Skeletal muscle tissue (tissue), 4 donors: ENCODE measurements around the gene MUC6. TPM values are rescaled to one million over a fixed set of nuclear protein-coding genes. Genes with fewer than 3 reads are reported as not detected.

Experiments used
- H3K27ac ChIP-seq: one replicate; pipeline ENCODE4 v1.7.0; 2013; ENCODE audit warnings: mild to moderate bottlenecking, low read depth, low read length, inconsistent platforms
- H3K27me3 ChIP-seq, 3 donors: one replicate each; pipeline ENCODE4 v1.7.0; 2013; ENCODE audit warnings: low read length in 3 of 3; ENCODE audit not compliant: control insufficient read depth in 3 of 3, insufficient read depth in 3 of 3
- H3K36me3 ChIP-seq, 3 donors: one replicate each; pipeline ENCODE4 v1.7.0; 2013; ENCODE audit warnings: low read length in 3 of 3; ENCODE audit not compliant: control insufficient read depth in 3 of 3, insufficient read depth in 3 of 3
- H3K4me1 ChIP-seq, 3 donors: one replicate each; pipeline ENCODE4 v1.7.0; 2013; ENCODE audit warnings: low read length in 3 of 3, mild to moderate bottlenecking in 3 of 3; ENCODE audit not compliant: control insufficient read depth in 3 of 3, insufficient read depth in 3 of 3
- H3K4me3 ChIP-seq, 3 donors: one replicate each; pipeline ENCODE4 v1.7.0; 2013; ENCODE audit warnings: low read length in 3 of 3
- H3K9ac ChIP-seq, 3 donors: one replicate each; pipeline ENCODE4 v1.7.0; 2013; ENCODE audit warnings: low read length in 3 of 3, mild to moderate bottlenecking in 3 of 3, moderate library complexity in 2 of 3, low read depth in 1 of 3
- H3K9me3 ChIP-seq, 3 donors: one replicate each; pipeline ENCODE4 v1.7.0; 2013; ENCODE audit warnings: low read length in 3 of 3; ENCODE audit not compliant: control insufficient read depth in 3 of 3
- total RNA-seq: library from RNA; depleted of rRNA; stranded (reverse); fragments of >200 nt; gene quantifications from one replicate; pipeline ENCODE4 v1.2.3, GENCODE V29; 2014
- donor health status: Osteomylitis.

MUC6 gene
- total RNA-seq, 1 donor from 2014 or later, result not detected

DNA sequence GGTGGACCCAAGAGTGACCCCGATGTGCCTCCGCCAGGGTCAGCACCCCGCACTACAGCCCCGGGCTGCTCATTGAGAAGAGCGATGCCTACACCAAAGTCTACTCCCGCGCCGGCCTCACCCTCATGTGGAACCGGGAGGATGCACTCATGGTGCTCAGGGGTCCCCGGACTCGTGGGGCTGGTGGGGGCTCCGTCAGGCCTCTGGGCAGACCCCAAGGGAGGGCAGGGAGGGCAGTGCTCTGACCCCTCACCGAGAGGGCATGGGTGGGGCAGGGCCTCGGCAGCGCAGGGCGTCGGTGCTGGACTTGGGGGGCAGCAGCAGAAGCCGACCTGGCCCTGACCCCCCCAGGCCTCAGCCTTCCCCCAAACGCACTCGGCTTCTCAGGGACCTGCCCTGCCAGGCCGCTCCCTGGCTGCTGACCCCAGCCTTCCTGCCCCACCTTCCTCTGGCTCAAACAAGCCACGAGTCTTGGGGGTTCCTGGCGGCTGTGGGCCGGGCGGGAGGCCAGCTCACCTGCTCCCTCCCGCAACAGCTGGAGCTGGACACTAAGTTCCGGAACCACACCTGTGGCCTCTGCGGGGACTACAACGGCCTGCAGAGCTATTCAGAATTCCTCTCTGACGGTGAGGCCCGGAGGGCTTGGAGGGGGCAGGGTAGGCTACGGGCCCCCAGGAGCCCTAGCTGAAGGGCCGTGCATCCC, 41.0 kb upstream of the MUC6 start:
- H3K36me3 ChIP-seq, result no peaks in the 10 kb centered on the region
- peaks cover 0 to 12% (median 1%) of the 10 kb centered on the region in 3 donors for H3K27me3 ChIP-seq
- H3K9me3 ChIP-seq, result no peaks in the 10 kb centered on the region
- no peak overlapping the region for H3K27ac ChIP-seq
- no peak overlapping the region for H3K9ac ChIP-seq
- H3K4me3 ChIP-seq, result no peak overlapping the region
- H3K4me1 ChIP-seq, result peaks cover 12 to 14% (median 13%) of the 10 kb centered on the region in 3 donors

DNA sequence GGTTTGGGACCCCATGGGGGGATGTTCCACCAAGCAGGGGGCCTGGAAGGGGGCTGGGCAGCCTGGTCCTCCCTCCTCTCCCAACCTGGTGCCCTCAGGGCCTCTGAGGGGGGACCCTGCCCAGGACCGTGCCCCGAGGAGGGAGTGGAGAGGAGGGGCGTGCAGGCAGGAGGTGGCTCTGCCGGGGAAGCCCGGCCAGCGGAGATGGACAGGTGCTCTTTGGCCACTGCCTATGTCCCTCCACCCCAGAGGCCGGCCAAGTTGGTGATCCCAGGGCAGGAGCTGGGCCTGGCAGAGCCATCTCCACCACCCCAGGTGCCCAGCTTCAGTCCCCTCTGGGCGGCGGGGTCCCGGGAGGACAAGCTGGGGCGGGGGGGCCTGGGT, 40.5 kb upstream of the MUC6 start:
- Histone ChIP-seq H3K27me3 (peaks cover 0 to 11% (median 0%) of the 10 kb centered on the region in 3 donors), H3K4me1 (peaks cover 13 to 15% (median 15%) of the 10 kb centered on the region in 3 donors), H3K9me3 (no peaks in the 10 kb centered on the region), H3K9ac (no peak overlapping the region), H3K27ac (no peak overlapping the region), H3K36me3 (no peaks in the 10 kb centered on the region), H3K4me3 (no peak overlapping the region)

DNA sequence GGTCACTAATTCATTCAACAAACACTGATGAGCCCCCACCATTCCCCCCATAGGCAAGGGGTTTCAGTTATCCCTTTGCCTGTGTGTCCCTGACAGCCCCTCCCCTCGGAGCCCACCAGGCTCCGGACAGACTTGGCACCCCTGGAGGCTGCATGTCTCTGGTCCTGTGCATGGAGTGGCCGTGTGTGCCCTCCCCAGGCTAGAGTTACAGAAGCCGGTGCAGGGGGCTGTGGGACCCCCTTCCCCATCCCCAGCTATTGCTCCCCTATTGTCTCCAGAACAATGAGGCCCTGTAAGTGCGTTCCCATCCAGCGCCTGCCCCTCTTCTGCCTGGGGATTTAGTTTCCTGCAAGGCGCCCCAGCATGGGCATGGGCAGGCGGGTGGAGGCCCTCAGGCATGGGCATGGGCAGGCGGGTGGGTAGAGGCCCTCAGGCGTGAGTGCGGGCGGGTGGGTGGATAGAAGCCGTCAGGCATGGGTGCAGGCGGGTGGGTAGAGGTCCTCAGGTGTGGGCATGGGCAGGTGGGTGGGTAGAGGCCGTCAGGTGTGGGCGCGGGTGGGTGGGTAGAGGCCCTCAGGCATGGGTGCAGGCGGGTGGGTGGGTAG, 39.6 kb upstream of the MUC6 start:
- no peak overlapping the region for H3K9ac ChIP-seq
- no peak overlapping the region for H3K27ac ChIP-seq

DNA sequence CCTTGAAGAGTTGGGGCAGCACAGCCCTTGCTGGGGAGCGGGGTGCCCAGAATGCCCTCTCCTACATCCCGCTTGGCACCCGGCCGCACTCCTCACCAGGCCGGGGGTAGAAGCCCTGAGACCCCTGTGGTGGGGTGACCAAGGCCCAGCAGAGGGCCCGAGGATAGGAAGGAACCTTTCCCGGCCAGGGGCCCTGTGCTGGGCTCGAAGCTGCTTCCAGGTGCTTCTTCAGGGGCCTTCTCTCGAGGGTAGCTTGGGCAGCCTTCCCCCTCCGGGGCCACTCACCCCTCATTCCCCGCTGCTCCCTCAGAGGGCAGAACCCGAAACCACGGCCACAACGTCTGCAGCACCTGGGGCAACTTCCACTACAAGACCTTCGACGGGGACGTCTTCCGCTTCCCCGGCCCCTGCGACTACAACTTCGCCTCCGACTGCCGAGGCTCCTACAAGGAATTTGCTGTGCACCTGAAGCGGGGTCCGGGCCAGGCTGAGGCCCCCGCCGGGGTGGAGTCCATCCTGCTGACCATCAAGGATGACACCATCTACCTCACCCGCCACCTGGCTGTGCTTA, 38.9 kb upstream of the MUC6 start:
- Histone ChIP-seq H3K27me3 (peaks cover 0 to 20% (median 5%) of the 10 kb centered on the region in 3 donors), H3K4me1 (peaks cover 13 to 15% (median 15%) of the 10 kb centered on the region in 3 donors), H3K4me3 (no peak overlapping the region), H3K27ac (no peak overlapping the region), H3K9me3 (no peaks in the 10 kb centered on the region), H3K9ac (no peak overlapping the region), H3K36me3 (no peaks in the 10 kb centered on the region)

More for the DNA sequence above, 39.6 kb upstream of the MUC6 start:
- H3K4me1 ChIP-seq, result peaks cover 13 to 15% (median 15%) of the 10 kb centered on the region in 3 donors
- peaks cover 0 to 17% (median 0%) of the 10 kb centered on the region in 3 donors for H3K27me3 ChIP-seq
- no peaks in the 10 kb centered on the region for H3K36me3 ChIP-seq
- no peak overlapping the region for H3K4me3 ChIP-seq
- H3K9me3 ChIP-seq, result no peaks in the 10 kb centered on the region

DNA sequence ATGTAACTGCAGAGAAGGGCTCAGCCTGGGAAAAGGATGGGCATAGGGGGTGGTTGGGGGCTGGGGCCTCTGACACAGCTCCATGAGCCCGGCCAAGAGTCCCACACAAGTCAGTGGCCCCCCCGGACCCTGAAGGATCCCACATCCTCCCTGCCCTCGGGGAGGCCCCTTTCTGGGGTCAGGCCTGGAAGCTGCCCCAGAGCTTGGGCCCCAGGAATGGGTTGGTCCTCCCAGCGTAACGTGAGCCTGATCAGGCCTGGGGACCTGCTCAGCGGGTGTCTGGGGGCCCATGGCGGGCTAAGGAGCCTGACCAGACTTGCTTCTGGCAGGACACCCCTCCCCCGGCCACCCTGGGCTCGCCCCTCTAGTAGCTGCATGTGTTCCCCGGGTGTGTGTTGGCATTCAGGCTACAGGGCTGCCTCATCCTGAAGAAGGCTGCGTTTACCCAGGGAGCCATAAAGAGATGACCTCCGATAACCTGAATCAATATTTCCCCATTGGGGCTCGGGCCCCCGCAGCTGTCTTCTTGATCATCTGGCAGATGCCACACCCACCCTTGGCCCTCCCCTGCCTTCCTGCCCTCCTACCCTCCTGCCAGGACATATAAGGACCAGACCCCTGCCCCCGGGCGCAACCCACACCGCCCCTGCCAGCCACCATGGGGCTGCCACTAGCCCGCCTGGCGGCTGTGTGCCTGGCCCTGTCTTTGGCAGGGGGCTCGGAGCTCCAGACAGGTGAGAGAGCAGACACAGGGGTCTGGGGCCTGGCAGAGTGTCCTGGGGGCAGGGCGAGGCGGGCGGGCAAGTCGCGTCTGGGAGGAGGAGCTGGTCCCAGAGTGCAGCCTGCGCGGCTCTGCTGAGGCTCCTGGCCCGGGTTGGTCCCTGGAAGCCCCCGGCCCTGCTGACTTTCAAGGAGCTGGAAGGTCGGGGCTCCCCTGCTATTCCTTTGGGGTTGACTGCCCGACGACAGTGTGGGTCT, 38.0 kb upstream of the MUC6 start, which contains the start of gene MUC2:
Gene MUC2, plus strand, starts transcription at position 631 of the 978 bp plus-strand sequence.
- peaks cover 13 to 15% (median 15%) of the 10 kb centered on the region in 3 donors for H3K4me1 ChIP-seq
- H3K36me3 ChIP-seq, result no peaks in the 10 kb centered on the region
- H3K9me3 ChIP-seq, result no peaks in the 10 kb centered on the region
- H3K4me3 ChIP-seq, result no peak within 1 kb of the TSS
- no peak within 1 kb of the TSS for H3K9ac ChIP-seq
- peaks cover 0 to 20% (median 5%) of the 10 kb centered on the region in 3 donors for H3K27me3 ChIP-seq
- H3K27ac ChIP-seq, result no peak within 1 kb of the TSS

DNA sequence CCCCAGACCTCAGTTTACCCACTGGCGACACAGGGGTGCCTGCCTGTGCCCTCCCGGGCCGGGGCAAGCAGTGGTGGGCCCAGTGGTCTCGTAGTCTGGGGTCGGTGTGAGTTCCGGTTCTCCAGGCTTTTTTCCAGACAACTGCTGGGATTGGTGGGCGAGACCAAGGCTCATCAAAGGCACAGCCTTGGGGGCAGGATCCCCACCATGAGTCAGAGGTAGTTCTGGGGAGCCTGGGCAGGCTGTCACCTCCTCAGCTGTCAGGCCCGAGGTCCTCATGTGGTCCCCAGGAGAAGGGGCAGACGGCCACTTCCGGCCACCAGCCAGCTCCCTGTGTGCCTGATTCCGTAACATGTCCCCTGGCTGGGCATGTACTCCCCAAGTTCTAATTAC, 37.3 kb upstream of the MUC6 start:
- no peaks in the 10 kb centered on the region for H3K36me3 ChIP-seq
- H3K4me1 ChIP-seq, result peaks cover 13 to 15% (median 15%) of the 10 kb centered on the region in 3 donors
- no peak overlapping the region for H3K27ac ChIP-seq
- H3K9me3 ChIP-seq, result no peaks in the 10 kb centered on the region
- peaks cover 0 to 20% (median 5%) of the 10 kb centered on the region in 3 donors for H3K27me3 ChIP-seq
- H3K4me3 ChIP-seq, result no peak overlapping the region
- H3K9ac ChIP-seq, result no peak overlapping the region

DNA sequence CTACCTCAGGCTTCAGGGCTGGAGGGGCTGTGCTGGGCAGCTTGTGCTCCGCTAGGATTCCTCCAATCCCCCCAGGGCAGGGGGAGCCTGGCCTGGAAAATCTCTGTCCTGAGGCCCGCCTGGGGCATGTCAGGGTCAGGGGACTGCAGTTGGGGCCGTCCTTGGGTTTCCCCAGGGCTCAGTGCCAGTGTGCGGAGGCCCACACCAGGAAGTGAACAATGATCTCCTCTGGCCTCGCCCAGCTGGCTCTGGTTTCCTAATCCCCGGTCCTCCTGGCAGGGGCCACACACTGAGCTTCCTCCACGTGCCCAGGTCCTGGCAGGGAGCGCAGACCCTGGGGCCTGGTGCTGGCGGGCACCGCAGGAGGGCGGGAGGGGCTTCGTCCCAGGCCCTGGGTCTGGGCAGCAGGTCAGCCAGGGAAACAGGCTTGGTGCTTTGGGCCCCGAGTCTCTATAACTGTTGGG, 36.8 kb upstream of the MUC6 start:
- peak overlapping the region in 1 of 3 donors; percentile 45 for H3K9ac ChIP-seq
- peaks cover 13 to 15% (median 15%) of the 10 kb centered on the region in 3 donors for H3K4me1 ChIP-seq
- peaks cover 0 to 20% (median 5%) of the 10 kb centered on the region in 3 donors for H3K27me3 ChIP-seq
- H3K9me3 ChIP-seq, result no peaks in the 10 kb centered on the region
- H3K4me3 ChIP-seq, result no peak overlapping the region
- H3K36me3 ChIP-seq, result no peaks in the 10 kb centered on the region
- no peak overlapping the region for H3K27ac ChIP-seq

DNA sequence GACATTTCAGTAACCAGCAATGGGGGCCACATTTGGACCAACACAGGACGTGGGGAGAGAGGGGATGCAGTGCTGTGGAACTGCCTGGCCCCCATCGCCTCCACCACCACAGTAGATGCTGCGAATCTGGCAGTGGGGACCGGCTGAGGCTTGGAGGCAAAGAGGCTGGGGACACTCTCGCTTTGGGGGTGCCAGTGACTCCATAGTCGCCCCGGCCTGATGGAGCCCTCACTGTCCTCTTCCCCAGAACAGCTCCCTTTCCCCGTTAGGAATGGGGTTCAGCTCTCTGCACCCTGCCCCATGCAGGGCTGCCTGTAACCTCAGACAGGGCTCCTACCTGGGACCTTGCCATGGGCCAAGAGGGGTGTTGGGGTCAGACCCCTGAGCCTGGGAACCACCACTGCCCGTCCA, 36.3 kb upstream of the MUC6 start:
- Histone ChIP-seq H3K36me3 (no peaks in the 10 kb centered on the region), H3K9ac (peak overlapping the region in 1 of 3 donors; percentile 45), H3K27ac (no peak overlapping the region), H3K9me3 (no peaks in the 10 kb centered on the region), H3K4me3 (no peak overlapping the region), H3K27me3 (peaks cover 0 to 20% (median 5%) of the 10 kb centered on the region in 3 donors), H3K4me1 (peaks cover 13 to 15% (median 15%) of the 10 kb centered on the region in 3 donors)

DNA sequence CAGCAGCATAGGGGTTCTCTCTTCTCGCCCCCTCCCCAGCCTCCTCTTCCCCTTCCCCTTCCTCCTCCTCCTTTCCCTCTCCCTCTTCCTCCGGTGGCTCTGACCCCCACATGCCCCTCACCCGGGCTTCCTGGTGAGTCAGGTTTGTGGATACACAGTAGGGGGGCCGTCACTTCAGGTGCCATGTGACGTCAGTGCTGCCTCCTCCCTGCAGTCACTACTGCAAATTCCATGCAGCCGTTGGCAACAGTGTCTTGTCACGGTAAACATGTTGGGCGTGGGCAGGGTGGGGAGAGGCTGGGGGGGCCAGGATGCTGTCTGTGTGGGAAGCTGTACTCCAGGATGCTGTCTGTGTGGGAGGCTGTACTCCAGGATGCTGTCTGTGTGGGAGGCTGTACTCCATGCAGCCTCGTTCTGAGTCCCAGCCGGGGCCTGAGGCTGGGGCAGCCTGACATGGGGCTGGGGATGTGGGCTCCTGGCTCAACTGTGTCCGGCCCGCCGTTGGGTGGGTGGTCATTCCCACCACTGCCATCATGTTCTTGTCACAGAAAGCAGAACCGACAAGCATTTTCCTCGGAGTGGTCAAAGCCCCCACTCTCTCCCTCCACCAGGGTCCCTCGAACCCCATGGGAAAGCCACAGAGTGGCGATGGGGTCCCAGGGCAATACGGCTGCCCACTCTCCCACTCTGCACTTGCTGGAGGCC, 35.8 kb upstream of the MUC6 start:
- Histone ChIP-seq H3K4me3 (no peak overlapping the region), H3K9ac (no peak overlapping the region), H3K27ac (no peak overlapping the region), H3K9me3 (no peaks in the 10 kb centered on the region), H3K27me3 (peaks cover 0 to 20% (median 5%) of the 10 kb centered on the region in 3 donors), H3K36me3 (no peaks in the 10 kb centered on the region), H3K4me1 (peaks cover 13 to 15% (median 15%) of the 10 kb centered on the region in 3 donors)
